Sigmoid colon (tissue), 3 donors: ENCODE data around the gene CFI.
A peak's percentile ranks its signal among the peaks of the same experiment; 100 is the strongest.

Source experiments
- CTCF ChIP-seq, 4 experiments: fragments of 450-650 bp in 3 of 4; fragments of 200-600 bp in 1 of 4; IDR thresholded peaks; one replicate each; pipeline ENCODE4 v1.5.1; 2016 to 2019; ENCODE audit warnings: antibody characterized with exemption in 4 of 4, mild to moderate bottlenecking in 3 of 4, moderate library complexity in 2 of 4
- POLR2A ChIP-seq, 2 donors: fragments of 450-650 bp; IDR thresholded peaks; one replicate each; pipeline ENCODE4 v1.6.1; 2016; ENCODE audit warnings: antibody characterized with exemption in 2 of 2, mild to moderate bottlenecking in 2 of 2, moderate library complexity in 2 of 2

GRCh38 chr4:109803924-109804571 is 2.2 kb upstream of the CFI start:
- peak in 1 of 4 experiments; percentile 9 for TF ChIP-seq CTCF (IDR thresholded peaks at IDR 0.05)
- no peak for TF ChIP-seq POLR2A (IDR thresholded peaks at IDR 0.05)
